Measurements from ENCODE around the gene CACNG7.

- TF ChIP-seq CTCF (conservative IDR thresholded peaks at IDR 0.05; ENCODE audit: low read depth, low read length) (no peak), EZH2 (IDR thresholded peaks at IDR 0.05; ENCODE audit: borderline replicate concordance, low read depth, low read length, poor library complexity, severe bottlenecking) (no peak)
Observed at GRCh38 chr19:53877361-53877766, 31.7 kb upstream of the CACNG7 start.
